Neural cell (in vitro differentiated cells): ENCODE measurements around the gene FGR. TPM values are rescaled to one million over a fixed set of nuclear protein-coding genes. Genes with fewer than 3 reads are reported as not detected.

Source experiments
- H2AFZ ChIP-seq: fragments of 200-600, 300-800 bp; sonication (generic), shearing (Covaris generic); 2 replicates; pipeline ENCODE4 v1.6.0; 2014; ENCODE audit warnings: low read depth, mild to moderate bottlenecking, antibody characterized with exemption, low read length, moderate library complexity
- H3F3A ChIP-seq: fragments of 200-600 bp; shearing (Covaris generic); 2 replicates; pipeline ENCODE4 v1.6.1; 2016; ENCODE audit warnings: mild to moderate bottlenecking, moderate library complexity, mixed read lengths, antibody characterized with exemption, low read length; ENCODE audit not compliant: insufficient read depth, poor library complexity, severe bottlenecking
- H3K27ac ChIP-seq: fragments of 200-600, 300-800 bp; sonication (generic), shearing (Covaris generic); 2 replicates; pipeline ENCODE4 v1.5.1; 2014; ENCODE audit warnings: mild to moderate bottlenecking, low read length, moderate library complexity
- H3K27me3 ChIP-seq: fragments of 300-800, 200-600 bp; sonication (generic), shearing (Covaris generic); 2 replicates; pipeline ENCODE4 v1.6.0; 2014; ENCODE audit warnings: mild to moderate bottlenecking, low read depth, low read length, moderate library complexity; ENCODE audit not compliant: insufficient read depth
- H3K36me3 ChIP-seq: fragments of 300-800, 200-600 bp; sonication (generic), shearing (Covaris generic); 2 replicates; pipeline ENCODE4 v1.5.1; 2014; ENCODE audit warnings: mild to moderate bottlenecking, antibody characterized with exemption, low read length, moderate library complexity; ENCODE audit not compliant: insufficient read depth
- H3K4me2 ChIP-seq: fragments of 300-800, 200-600 bp; sonication (generic), shearing (Covaris generic); 2 replicates; pipeline ENCODE4 v1.6.0; 2014; ENCODE audit warnings: mild to moderate bottlenecking, low read length
- H3K4me3 ChIP-seq: fragments of 300-800, 200-600 bp; sonication (generic), shearing (Covaris generic); 2 replicates; pipeline ENCODE4 v1.5.1; 2014; ENCODE audit warnings: mild to moderate bottlenecking, low read length, moderate library complexity
- H3K79me2 ChIP-seq: fragments of 200-600 bp; shearing (Covaris generic); replicated peaks from 2 replicates; pipeline ENCODE4 v1.6.0; 2014; ENCODE audit warnings: mild to moderate bottlenecking, low read length, moderate library complexity; ENCODE audit not compliant: insufficient read depth
- H3K9ac ChIP-seq: fragments of 300-800, 200-600 bp; sonication (generic), shearing (Covaris generic); 2 replicates; pipeline ENCODE4 v1.6.1; 2016; ENCODE audit warnings: mild to moderate bottlenecking, low read length, mixed read lengths
- H3K9me2 ChIP-seq: fragments of 200-600 bp; shearing (Covaris generic); 2 replicates; pipeline ENCODE4 v1.6.1; 2016; ENCODE audit warnings: mild to moderate bottlenecking, low read length, mixed read lengths; ENCODE audit not compliant: insufficient read depth
- H3K9me3 ChIP-seq: fragments of 200-600, 300-800 bp; sonication (generic), shearing (Covaris generic); 2 replicates; pipeline ENCODE4 v1.6.1; 2016; ENCODE audit warnings: mild to moderate bottlenecking, mixed run types, low read length, moderate library complexity, mixed read lengths
- H4K20me1 ChIP-seq: fragments of 200-600 bp; shearing (Covaris generic); 2 replicates; pipeline ENCODE4 v1.6.1; 2016; ENCODE audit warnings: mild to moderate bottlenecking, mixed run types; ENCODE audit not compliant: insufficient read depth
- CTCF ChIP-seq: fragments of 450-650 bp; IDR thresholded peaks from 2 replicates; pipeline ENCODE4 v1.5.1; 2014; ENCODE audit warnings: antibody characterized with exemption, mild to moderate bottlenecking, moderate library complexity; ENCODE audit not compliant: poor library complexity, severe bottlenecking
- EP300 ChIP-seq: fragments of 450-650 bp; conservative IDR thresholded peaks from 2 replicates; pipeline ENCODE4 v1.6.1; 2014; ENCODE audit warnings: antibody characterized with exemption, mild to moderate bottlenecking, moderate library complexity; ENCODE audit not compliant: poor library complexity, severe bottlenecking
- EZH2 ChIP-seq: fragments of 200-600, 300-800 bp; shearing (Covaris generic), sonication (generic); IDR thresholded peaks from 2 replicates; pipeline ENCODE4 v1.6.1; 2014; ENCODE audit warnings: antibody characterized with exemption, low read length, borderline replicate concordance, mild to moderate bottlenecking; ENCODE audit not compliant: insufficient read depth, poor library complexity, severe bottlenecking
- MXI1 ChIP-seq: fragments of 450-650 bp; conservative IDR thresholded peaks from 2 replicates; pipeline ENCODE4 v1.6.1; 2014; ENCODE audit warnings: antibody characterized with exemption, mild to moderate bottlenecking; ENCODE audit not compliant: poor library complexity, severe bottlenecking
- POLR2AphosphoS5 ChIP-seq: IDR thresholded peaks from 2 replicates; pipeline ENCODE4 v1.6.1; 2012
- RAD21 ChIP-seq: fragments of 450-650 bp; conservative IDR thresholded peaks from 2 replicates; pipeline ENCODE4 v1.6.1; 2014; ENCODE audit warnings: antibody characterized with exemption, mild to moderate bottlenecking, moderate library complexity
- REST ChIP-seq: IDR thresholded peaks from 2 replicates; pipeline ENCODE4 v1.6.1; 2012; ENCODE audit warnings: borderline replicate concordance
- SMC3 ChIP-seq: fragments of 450-650 bp; conservative IDR thresholded peaks from 2 replicates; pipeline ENCODE4 v1.6.1; 2014; ENCODE audit warnings: antibody characterized with exemption, mild to moderate bottlenecking, moderate library complexity; ENCODE audit not compliant: poor library complexity
- TAF1 ChIP-seq: IDR thresholded peaks from 2 replicates; pipeline ENCODE4 v1.6.1; 2012; ENCODE audit warnings: low read depth
- polyA plus RNA-seq: library from polyadenylated mRNA; depleted of rRNA; stranded (reverse); fragments of >200 nt; gene quantifications from 2 replicates; pipeline ENCODE4 v1.2.3, GENCODE V29; 2014

The FGR gene
- polyA plus RNA-seq, 1 donor from 2014 or later = not detected

GRCh38 chr1:27596986-27597385 lies 38.0 kb downstream of the FGR start:
- no peaks in the 10 kb centered on the region for H3K36me3 ChIP-seq
- no peak overlapping the region for H2AFZ ChIP-seq
- no peak overlapping the region for H3K4me2 ChIP-seq
- H3F3A ChIP-seq = no peaks in the 10 kb centered on the region
- peak overlapping the region; percentile 54 for H3K9ac ChIP-seq
- H3K9me2 ChIP-seq = no peaks in the 10 kb centered on the region
- H3K79me2 ChIP-seq = peaks cover 96% of the 10 kb centered on the region
- no peaks in the 10 kb centered on the region for H3K27me3 ChIP-seq
- no peak overlapping the region for H3K27ac ChIP-seq
- peak overlapping the region; percentile 97 for H3K4me3 ChIP-seq
- H3K9me3 ChIP-seq = no peaks in the 10 kb centered on the region
- no peak for TF ChIP-seq CTCF
- H4K20me1 ChIP-seq = peaks cover 73% of the 10 kb centered on the region

- Histone ChIP-seq H3F3A (no peaks in the 10 kb centered on the region), H3K4me3 (peak overlapping the region; percentile 97), H3K79me2 (peaks cover 96% of the 10 kb centered on the region), H3K9me2 (no peaks in the 10 kb centered on the region), H4K20me1 (peaks cover 66% of the 10 kb centered on the region), H3K9me3 (no peaks in the 10 kb centered on the region), H3K9ac (peak overlapping the region; percentile 14), H3K27ac (peak overlapping the region; percentile 20), H3K4me2 (no peak overlapping the region), H3K27me3 (no peaks in the 10 kb centered on the region), H3K36me3 (no peaks in the 10 kb centered on the region), H2AFZ (no peak overlapping the region)
- no peak for TF ChIP-seq TAF1
- TF ChIP-seq SMC3 = no peak
- TF ChIP-seq EZH2 = no peak
- no peak for TF ChIP-seq CTCF
- TF ChIP-seq RAD21 = no peak
- TF ChIP-seq REST = no peak
- no peak for TF ChIP-seq POLR2AphosphoS5
- TF ChIP-seq MXI1 = no peak
- TF ChIP-seq EP300 = no peak
These were observed 38.7 kb downstream of the FGR start for GRCh38 chr1:27596261-27596660.
